Measurements from ENCODE around the gene ITGA5.

DNA sequence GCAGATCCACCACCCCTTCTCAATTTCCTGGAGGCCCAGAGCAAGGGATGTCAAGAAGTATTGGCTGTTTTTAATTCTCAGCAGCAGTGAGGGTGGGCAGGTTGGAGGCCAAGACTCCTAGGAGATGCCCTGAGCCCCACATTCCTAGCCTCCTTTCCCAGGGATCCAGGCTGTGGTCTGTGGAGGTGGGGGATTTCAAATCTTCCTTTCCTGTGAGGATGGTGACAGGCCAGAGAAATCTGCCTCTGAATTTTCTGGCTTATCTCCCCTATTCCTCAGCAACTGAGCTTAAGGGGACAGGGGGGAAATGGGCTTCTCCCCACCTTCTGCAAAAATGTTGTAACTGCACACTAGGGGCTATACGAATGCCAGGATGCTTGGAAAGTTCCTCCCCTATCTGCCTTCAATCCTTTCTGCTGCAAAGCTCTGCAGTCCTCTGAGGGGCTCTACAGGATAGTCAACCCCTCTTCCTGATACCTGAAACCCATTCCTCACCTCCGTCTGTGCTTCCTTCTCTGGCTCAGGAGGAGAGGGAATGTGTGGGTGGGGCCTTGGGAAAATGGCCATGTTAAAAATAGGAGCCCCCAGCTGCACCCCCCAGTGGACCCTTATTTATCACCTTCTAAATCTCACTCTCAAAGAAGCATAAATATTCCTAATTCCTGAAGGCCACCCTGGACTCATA, 61.4 kb downstream of the ITGA5 start:
- TF ChIP-seq EZH2 (IDR thresholded peaks at IDR 0.05; ENCODE audit: insufficient read depth, poor library complexity, severe bottlenecking) (no peak), EZH2phosphoT487 (IDR thresholded peaks at IDR 0.05; ENCODE audit: insufficient read depth, low read depth) (no peak)
